ENCODE results near the gene TTC28.

GRCh38 chr22:28106617-28107016 lies 573.0 kb downstream of the TTC28 start:
- TF ChIP-seq CTCF (IDR thresholded peaks at IDR 0.05), result no peak
- TF ChIP-seq POLR2A (IDR thresholded peaks at IDR 0.05), result no peak

Data from heart left ventricle (tissue), 13 donors.